NCI-H460 (cell line): ENCODE results near the gene SENP7. TPM values are rescaled to one million over a fixed set of nuclear protein-coding genes. Genes with fewer than 3 reads are reported as not detected.
"Not testable (repeated sequence)": the region's sequence is repeated elsewhere in the genome, so short reads cannot be mapped to it uniquely, and the experiment has no call there.

Experiments used
- DNase-seq: peaks from one replicate; pipeline ENCODE4 v3.0.0-alpha.2; 2016; ENCODE audit warnings: low read depth; ENCODE audit errors: extremely low read depth
- total RNA-seq: library from RNA; depleted of rRNA; stranded (reverse); fragments of >200 nt; shearing (Covaris generic); gene quantifications from 2 replicates; pipeline ENCODE4 v1.2.3, GENCODE V29; 2014

SENP7 gene
- total RNA-seq, 1 experiment from 2014 or later, result 12.1 TPM

DNA sequence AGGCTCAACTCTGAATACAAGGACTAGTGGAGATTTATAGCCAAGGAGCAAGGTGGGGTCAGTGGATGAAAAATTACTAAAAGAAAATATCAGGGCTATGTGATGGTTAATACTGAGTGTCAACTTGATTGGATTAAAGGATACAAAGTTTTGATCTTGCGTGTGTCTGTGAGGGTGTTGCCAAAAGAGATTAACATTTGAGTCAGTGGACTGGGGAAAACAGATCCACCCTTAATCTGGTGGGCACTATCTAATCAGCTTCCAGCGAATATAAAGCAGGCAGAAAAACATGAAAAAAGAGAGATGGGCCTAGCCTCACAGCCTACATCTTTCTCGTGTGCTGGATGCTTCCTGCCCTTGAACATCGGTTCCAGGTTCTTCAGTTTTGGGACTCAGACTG lies 14.4 kb upstream of the SENP7 start:
- no peak for DNase-seq

DNA sequence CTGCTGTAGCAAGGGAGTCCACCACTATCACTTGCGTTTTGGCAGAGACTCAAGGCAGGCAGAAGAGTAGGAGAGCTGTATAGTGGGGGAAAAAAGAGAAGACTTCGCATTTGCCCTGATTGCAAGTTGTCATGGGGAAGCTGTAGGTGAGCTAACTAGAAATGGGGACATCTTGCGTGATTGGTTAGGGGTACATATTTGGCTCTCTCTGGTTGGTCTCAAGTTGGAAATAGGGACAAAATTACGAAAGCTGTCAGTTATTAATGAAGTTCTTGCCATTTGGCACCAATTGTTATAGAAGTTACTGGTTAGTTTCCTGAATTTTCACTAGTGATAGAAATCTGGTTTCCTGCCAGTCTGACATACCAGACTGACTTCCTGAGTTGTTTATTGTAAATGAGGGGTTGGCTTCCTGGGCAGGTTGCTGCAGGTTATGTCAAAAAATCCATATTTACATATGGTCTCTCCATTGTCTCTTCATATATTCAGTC lies 8.2 kb upstream of the SENP7 start:
- DNase-seq, result no peak

DNA sequence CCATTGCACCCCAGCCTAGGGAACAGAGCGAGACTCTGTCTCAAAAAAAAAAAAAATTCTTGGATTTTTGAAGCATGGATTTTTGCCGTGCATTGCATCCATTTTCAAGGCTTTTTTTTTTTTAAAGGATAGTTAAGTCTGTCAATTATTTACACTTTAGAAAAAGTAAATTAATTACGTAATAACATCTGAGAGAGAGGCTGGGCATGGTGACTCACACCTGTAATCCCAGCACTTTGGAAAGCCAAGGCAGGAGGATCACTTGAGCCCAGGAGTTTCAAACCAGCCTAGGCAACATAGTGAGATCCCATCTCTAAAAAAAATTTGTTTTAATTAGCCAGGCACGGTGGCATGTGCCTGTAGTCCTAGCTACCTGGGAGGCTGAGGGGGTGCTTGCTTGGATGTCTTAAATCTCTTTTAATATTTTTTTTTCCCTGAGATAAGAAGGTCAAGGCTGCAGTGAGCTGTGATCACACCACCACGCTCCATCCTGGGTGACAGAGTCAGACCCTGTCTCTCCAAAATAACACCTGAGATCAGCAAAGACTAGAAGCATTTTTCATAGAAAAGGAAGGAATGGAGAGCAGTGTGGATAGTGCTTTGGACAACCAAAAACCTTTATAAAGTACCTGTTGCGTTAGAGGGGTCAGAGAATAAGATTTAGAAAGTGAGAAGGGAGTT lies 6.8 kb upstream of the SENP7 start:
- DNase-seq, result no peak

DNA sequence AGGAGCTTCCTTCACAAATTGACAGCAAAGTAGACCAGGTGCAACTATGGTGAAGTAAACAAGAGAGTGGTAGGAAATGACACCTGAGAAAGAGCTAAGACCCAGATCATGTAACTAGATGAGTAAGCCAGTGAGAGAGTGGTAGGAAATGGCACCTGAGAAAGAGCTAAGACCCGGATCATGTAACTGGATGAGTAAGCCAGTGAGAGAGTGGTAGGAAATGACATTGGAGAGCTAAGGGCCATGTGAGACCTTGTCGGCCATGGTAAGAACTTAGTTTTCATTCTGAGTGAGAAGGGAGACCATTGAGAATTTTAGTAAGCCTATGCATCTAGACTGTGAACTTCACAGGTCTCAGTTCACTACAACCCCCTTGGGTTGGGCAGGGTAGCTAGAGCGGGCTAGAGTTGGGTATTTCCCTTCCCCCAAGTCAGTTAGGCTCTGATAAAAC lies 5.4 kb upstream of the SENP7 start:
- DNase-seq, result no peak

DNA sequence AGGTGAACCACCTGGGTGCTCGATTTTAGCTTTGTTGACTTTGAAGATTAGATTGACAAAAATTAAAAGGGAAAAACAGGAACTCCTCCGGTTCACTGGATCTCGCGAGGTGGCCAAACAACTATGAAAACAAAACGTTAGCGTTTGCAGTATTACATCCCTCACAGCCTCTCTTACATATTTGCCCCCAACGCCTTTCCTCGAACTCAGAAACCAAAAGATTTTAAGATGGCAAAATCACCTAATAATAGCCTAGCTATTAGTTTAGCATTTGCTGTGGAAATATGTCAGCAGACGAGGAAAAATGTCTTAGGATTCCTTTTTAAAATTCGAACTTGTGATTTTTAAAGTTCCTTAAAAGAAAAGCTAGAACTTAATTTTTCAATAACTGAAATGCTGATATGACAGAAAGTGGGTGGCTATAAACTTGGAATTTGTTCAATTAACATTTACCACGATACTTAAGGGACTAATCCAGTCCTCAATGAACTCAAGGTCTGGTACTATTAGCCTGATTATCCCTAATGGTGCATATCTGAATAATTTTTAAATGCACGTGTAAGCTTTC lies 491 bp upstream of the SENP7 start:
- no peak for DNase-seq

DNA sequence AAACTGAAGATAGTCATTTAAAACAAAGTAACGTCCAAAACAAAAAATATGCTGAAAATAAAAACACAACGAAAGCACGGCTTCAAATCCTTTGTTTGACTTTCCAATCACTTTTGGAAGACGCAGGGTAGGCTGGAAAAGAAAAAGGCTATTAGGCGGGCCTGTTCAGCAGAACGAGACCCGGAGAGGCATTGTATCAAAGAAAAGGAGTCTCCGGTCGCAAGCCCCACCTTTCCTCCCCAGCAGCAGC lies 691 bp downstream of the SENP7 start:
- DNase-seq, result no peak

DNA sequence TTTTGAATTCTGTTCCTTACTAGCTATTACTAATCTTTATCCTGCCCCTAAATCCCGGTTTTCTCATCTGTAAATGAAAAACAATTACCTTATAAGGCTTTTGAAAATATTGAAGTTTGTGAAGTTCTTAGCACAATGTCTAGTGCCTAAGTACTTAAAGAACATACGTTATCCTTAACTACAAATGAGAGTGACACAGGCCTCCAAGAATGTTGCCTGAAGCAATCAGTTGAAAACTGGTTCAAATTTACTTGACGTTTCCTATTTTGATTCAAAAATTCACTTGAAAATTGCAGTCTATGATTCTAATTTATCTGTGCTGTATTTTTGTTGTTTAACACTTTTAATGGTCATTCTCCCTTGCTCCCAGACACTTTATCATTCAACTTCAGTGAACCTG lies 3.2 kb downstream of the SENP7 start:
- DNase-seq, result no peak

DNA sequence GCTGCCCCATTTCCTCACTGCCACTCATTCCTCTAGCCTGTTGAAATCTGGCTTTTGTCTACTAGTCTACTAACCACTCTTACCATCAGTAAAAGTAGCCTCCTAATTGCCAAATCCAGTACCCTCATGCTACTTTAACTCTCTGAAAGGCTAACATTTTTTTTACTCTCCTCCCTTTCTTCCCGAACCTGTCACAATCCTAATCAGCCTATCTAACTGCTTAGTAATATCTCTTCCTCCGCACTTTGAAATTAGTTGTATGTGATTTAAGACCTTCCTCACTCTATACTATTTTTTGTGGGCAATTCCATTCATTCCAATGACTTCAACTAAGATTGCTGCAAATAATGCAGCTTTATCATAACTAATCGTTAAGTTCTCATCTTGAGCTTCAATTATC lies 3.7 kb downstream of the SENP7 start:
- DNase-seq, result no peak

DNA sequence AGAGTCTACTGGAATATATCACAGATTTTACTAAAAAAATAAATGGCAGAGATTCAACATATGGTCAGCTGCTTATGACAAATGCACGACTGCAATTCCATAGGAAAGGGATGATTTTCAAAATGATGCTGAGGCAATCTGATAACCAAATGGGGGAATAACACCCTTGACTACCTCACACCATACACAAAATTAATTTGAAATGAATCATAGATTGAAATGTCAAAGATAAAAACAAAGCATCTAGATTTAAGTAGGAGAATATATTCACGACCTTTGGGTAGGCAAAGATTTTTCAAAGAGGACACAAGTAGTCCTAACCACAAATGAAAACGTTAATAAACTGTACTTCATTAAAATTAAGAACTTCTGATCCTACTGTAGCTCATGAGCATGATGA lies 11.2 kb downstream of the SENP7 start:
- no peak for DNase-seq

DNA sequence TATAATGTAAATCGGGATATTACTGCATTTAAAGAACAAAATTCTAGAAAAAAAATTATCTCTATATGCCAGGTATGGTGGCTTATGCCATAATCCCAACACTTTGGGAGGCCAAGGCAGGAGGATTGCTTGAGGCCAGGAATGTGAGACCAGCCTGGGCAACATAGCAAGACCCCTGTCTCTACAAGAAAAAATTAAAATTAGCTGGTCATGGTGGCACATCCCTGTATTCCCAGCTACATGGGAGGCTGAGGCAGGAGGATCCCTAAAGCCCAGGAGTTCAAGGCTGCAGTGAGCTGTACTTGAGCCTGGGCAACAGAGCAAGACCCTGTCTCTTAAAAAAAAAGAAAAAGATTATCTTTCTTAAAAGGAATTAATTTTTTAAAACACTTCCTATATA lies 12.8 kb downstream of the SENP7 start:
- DNase-seq, result no peak

DNA sequence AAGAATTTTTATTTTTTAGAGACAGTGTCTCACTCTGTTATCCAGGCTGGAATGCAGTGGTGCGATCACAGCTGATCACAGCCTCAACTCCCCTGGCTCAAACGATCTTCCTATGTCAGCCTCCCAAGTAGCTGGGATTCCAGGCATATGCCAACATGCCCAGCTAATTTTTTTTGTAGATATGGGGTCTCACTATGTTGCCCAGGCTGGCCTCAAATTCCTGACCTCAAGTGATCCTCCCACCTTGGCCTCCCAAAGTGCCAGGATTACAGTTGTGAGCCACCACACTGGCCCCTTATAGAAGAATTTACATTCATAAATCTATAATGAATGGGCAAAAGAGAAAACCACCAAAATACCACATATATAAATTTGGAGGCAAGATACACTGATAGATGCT lies 15.2 kb downstream of the SENP7 start:
- no peak for DNase-seq

DNA sequence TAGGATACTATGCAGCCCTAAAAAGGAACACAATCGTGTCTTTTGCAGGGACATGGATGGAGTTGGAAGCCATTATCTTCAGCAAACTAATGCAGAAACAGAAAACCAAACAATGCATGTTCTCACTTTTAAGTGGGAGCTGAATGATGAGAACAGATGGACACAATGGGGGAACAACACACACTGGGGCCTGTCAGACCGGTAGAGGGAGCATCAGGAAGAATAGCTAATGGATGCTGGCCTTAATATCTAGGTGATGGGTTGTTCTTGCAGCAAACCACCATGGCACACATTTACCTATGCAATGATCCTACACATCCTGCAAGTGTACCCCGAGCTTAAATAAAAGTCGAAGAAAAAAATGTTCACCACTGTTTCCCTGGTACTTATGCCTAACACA lies 17.5 kb downstream of the SENP7 start:
- DNase-seq, result no peak

DNA sequence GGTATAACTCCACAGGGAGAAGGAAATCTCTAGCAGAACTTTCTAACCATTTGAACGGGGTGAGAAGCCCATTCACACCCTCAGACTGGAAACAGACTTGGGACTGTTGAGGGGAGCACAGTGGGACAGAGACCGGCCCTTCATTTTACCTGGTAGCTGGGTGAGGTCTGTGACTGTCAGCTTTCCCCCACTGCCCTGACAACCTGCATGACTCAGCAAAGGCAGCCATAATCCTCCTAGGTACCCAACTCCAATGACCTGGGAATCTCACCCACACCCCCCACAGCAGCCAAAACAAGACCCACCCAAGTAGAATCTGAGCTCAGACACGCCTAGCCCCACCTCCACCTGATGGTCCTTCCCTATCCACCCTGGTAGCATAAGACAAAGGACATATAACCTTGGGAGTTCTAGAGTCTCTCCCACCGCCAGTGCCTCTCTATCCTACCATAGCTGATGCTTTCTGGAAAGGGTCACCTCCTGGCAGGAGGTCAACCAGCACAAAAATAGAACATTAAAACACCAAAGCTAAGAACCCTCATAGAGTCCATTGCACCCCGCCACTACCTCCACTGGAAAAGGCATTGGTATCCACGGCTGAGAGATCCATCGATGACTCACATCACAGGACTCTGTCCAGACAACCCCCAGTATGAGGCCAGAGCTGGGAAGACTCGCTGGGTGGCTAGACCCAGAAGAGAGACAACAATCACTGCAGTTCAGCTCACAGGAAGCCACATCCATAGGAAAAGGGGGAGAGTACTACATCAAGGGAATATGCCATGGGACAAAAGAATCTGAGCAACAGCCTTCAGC lies 28.0 kb downstream of the SENP7 start:
- no peak for DNase-seq

DNA sequence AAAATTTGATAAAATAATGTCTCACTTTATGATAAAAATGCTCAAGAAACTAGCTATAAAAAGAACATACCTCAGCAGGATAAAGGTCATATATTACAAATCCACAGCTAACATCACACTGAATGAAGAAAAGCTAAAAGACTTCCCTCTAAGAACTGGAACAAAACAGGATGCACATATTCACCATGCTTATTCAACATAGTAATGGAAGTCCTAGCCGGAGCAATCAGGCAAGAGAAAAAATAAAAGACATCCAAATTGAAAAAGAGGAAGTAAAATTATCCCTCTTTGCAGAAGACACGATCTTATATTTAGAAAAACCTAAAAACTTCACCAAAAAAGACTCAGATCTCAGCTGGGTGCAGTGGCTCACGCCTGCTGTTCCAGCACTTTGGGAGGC lies 34.0 kb downstream of the SENP7 start:
- DNase-seq, result no peak

DNA sequence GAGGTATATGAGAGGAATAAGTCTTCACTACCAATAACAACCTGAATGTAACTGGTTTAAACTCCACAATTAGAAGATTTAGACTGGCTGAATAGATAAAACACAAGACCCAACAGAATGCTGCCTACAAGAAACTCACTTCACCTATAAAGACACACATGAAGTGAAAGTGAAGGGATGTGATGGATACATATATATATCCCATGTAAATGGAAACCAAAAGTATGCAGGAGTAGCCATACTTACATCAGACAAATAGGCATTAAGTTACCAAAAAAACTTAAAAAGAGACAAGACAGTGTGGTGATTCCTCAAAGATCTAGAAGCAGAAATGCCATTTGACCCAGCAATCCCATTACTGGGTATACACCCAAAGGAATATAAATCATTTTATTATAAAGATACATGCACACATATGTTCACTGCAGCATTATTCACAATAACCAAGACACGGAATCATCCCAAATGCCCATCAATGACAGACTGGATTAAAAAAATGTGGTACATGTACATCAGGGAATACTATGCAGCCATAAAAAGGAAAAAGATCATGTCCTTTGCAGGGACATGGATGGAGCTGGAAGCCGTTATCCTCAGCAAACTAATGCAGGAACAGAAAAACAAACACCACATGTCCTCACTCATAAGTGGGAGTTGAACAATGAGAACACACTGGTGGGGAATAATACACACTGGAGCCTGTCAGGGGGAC lies 38.0 kb downstream of the SENP7 start:
- not testable (repeated sequence) for DNase-seq

DNA sequence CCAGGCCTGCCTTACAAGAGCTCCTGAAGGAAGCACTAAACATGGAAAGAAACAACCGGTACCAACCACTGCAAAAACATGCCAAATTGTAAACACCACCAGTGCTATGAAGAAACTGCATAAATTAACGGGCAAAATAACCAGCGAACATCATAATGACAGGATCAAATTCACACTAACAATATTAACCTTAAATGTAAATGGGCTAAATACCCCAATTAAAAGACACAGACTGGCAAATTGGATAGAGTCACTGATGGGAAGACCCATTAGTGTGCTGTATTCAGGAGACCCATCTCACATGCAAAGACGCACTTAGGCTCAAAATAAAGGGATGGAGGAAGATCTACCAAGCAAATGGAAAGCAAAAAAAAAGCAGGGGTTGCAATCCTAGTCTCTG lies 44.3 kb downstream of the SENP7 start:
- not testable (repeated sequence) for DNase-seq

DNA sequence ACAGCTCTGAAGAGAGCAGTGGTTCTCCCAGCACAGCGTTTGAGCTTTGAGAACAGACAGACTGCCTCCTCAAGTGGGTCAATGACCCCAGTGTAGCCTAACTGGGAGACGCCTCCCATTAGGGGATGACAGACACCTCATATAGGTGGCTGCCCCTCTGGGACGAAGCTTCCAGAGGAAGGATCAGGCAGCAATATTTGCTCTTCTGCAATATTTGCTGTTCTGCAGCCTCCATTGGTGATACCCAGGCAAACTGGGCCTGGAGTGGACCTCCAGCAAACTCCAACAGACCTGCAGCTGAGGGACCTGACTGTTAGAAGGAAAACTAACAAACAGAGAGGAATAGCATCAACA lies 45.7 kb downstream of the SENP7 start:
- DNase-seq, result not testable (repeated sequence)

DNA sequence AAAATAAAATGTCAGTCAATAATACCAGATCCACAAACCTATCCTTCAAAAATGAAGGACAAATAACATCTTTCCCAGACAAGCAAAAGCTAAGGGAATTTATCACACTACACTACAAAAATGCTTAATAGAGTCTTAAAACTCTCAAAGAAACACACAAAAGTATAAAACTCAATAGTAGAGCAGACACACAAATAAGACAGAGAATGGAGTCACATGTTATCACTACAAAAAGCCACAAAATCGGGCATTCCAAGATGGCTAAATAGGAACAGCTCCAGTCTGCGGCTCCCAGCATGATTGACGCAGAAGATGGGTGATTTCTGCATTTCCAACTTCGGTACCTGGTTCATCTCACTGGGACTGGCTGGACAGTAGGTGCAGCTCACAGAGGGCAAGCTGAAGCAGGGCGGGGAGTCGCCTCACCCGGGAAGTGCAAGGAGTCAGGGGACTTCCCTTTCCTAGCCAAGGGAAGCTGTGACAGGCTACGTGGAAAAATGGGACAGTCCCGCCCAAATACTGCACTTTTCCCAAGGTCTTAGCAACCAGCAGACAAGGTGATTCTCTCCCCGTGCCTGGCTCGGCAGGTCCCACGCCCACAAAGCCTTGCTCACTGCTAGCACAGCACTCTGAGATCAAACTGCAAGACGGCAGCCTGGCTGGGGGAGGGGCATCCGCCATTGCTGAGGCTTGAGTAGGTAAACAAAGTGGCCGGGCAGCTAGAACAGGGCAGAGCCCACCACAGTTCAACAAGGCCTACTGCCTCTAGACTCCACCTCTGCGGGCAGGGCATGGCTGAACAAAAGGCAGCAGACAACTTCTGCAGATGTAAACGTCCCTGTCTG lies 46.3 kb downstream of the SENP7 start:
- DNase-seq, result no peak

DNA sequence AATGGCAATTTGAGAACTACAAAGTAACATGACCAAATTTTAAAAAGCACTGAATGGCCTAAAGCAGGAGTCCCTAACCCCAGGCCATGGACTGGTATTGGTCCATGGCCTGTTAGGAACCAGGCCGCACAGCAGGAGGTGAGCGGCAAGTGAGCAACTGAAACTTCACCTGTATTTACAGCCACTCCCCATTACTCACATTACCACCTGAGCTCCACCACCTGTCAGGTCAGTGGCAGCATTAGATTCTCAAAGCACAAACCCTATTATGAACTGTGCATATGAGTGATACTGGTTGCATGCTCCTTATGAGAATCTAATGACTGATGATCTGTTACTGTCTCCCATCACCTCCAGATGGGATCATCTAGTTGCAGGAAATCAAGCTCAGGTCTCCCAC lies 48.8 kb downstream of the SENP7 start:
- no peak for DNase-seq

DNA sequence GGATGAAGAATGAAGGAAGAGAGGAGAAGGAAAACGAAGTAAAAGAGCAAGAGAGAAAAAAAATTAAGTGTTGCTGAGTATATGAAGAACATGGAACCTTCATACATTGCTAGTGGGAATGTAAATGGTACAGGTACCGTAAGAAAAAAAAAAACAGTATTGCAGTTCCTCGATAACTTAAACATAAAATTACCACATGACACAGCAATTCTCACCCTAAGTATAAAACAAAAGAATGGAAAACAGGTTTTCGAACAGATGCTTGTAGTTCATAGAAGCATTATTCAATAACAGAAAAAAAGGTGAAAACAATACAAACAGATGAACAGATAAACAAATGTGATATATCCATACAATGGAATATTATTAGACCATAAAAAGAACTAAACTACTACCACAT lies 51.6 kb downstream of the SENP7 start:
- DNase-seq, result no peak

DNA sequence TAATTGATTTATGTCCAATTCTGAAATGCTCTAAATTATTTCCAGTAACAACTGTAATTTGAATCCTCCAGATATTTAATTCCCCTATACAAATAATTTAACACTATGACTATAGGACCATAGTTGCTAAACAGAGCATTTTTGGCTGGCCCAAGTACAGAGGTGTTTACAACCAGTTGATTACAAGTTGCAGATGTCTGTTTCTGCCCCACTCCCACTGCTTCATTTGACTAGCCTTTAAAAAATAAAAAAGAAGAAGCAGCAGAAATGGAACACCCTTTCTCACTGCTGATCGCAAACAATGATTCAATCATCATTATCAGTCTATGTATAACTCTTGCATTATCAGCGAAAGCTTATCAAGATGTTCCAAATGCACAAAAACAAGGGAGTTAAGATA lies 54.6 kb downstream of the SENP7 start:
- DNase-seq, result no peak
